Epithelial cell of proximal tubule (primary cell): ENCODE data around the gene DNAJC15. TPM values are rescaled to one million over a fixed set of nuclear protein-coding genes. Genes with fewer than 3 reads are reported as not detected.
A peak's percentile ranks its signal among the peaks of the same experiment; 100 is the strongest.
"Not testable (repeated sequence)": the region's sequence is repeated elsewhere in the genome, so short reads cannot be mapped to it uniquely, and the experiment has no call there.

Experiments used
- DNase-seq: peaks from one replicate; pipeline ENCODE4 v3.0.0-alpha.2; 2011; ENCODE audit warnings: low read depth
- H3K4me3 ChIP-seq: 2 replicates; pipeline ENCODE4 v1.5.1; 2011; ENCODE audit warnings: low read depth, mild to moderate bottlenecking, low read length
- total RNA-seq: library from RNA; depleted of rRNA; stranded (reverse); fragments of >200 nt; gene quantifications from 2 replicates; pipeline ENCODE4 v1.2.3, GENCODE V29; 2015
- TF ChIP-seq, protein P1 (sequence below): conservative IDR thresholded peaks from 2 replicates; pipeline ENCODE4 v1.5.1; 2012; ENCODE audit warnings: low read depth, mild to moderate bottlenecking, low read length

Gene DNAJC15
- total RNA-seq, 1 donor from 2014 or later, result 37.5 TPM

DNA sequence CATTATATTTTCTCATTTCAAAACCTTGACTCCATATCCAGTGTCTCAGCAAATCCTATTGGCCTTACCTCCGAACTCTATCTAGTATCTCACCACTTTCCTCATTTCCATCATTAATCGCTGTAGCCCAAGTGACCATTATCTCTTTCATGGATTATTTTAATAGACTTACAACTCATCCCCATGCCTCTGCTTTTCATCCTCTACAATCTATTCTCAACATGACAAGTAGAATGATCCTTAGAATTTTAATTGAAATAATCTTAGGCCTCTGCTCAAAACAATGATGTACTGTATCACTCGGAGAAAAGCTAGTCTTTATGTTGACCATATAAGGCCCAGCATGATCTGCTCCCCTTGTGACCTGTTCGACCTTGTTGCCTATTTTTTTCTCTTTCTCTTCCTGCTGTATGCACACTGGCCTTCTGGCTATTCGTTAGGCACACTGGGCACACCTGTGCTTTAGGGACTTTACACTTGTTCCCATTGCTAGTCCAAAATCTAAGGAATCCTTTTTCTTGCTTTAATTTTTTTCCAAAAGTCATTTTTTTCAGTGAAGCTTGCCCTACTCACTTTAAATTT, 21.4 kb downstream of the DNAJC15 start:
- DNase-seq, result no peak
- TF ChIP-seq, protein P1, sequence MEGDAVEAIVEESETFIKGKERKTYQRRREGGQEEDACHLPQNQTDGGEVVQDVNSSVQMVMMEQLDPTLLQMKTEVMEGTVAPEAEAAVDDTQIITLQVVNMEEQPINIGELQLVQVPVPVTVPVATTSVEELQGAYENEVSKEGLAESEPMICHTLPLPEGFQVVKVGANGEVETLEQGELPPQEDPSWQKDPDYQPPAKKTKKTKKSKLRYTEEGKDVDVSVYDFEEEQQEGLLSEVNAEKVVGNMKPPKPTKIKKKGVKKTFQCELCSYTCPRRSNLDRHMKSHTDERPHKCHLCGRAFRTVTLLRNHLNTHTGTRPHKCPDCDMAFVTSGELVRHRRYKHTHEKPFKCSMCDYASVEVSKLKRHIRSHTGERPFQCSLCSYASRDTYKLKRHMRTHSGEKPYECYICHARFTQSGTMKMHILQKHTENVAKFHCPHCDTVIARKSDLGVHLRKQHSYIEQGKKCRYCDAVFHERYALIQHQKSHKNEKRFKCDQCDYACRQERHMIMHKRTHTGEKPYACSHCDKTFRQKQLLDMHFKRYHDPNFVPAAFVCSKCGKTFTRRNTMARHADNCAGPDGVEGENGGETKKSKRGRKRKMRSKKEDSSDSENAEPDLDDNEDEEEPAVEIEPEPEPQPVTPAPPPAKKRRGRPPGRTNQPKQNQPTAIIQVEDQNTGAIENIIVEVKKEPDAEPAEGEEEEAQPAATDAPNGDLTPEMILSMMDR, result no peak
- H3K4me3 ChIP-seq, result peak overlapping the region; percentile 19

DNA sequence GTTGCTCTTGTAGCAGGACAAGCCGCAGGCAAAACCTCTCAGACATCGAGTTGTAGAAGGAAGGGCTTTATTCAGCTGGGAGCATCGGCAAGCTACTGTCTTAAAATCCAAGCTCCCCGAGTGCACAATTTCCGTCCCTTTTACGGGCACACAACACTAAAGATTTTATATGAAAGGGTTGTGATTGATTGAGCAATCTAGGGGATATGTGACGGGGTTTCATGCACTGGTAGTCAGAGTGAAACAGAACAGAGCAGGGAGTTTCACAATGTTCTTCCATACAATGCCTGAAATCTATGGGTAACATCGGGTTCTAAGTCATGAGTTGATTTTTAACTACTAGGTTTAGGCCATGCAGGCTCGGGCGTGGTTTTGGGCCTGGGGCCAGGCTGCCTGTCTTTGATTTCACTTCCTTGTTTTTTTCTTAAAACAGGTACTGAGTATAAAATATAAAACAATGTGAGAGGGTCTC, 22.0 kb downstream of the DNAJC15 start:
- not testable (repeated sequence) for DNase-seq
- H3K4me3 ChIP-seq, result peak overlapping the region; percentile 19

DNA sequence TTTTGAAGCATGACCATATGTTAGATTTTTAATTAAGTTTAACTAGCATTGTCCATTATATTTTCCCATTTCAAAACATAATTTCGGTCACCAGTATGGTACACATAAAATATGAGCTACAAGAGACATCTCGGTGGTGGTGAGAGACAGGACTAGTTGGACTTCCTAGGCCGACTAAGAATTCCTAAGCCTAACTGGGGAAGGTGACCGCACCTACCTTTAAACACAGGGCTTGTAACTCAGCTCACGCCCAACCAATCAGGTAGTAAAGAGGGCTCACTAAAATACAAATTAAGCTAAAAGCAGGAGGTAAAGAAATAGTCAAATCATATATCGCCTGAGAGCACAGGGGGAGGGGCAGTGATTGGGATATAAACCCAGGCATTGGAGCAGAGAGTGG, 22.9 kb downstream of the DNAJC15 start:
- H3K4me3 ChIP-seq, result no peak overlapping the region
- no peak for DNase-seq
- TF ChIP-seq, protein P1, result no peak

DNA sequence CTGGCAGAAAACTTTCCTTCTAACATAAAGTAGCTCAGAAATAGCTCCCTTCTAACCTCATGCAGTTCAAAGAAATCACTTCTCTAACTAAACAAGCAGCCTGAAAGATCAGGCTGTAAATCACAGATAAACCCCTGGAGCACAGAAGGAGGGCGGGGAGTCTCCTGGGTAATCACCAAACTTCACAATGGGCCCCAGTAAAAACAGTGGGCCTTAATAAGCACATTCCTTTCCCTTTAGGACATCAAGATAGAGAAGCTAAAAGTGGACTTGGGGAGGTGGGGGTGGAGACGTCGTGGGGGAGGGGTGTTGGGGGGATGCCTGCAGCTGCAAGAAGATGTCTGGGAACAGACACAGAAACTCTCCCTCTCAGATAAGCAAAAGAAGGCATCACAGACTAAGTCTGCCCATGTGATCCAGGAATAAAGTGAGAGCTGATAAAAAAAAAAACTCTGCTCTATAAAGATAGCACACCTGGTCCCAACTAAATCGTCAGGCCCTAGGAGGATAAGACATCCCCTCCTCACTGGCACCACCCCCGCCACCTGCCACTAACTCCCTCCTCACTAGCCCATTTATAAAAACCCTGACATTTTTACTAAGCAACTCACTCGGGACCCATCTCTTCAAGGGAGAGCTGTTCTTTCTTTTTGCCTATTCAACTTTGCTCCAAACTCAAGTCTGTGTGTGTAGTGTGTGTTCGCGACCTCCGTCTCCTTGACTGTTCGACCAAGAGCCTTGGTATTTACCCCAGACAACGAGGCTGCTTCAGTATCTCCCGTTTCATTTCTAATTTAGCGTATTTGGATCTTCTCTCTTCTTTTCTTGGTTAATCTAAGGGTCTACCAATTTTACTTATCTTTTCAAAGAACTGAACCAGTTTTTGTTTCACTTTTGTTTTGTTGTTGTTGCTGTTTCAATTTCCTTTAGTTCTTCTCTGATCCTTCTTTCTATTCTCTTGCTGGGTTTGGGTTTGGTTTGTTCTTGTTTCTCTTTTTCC, 31.7 kb downstream of the DNAJC15 start:
- DNase-seq, result no peak
- TF ChIP-seq, protein P1, result no peak
- H3K4me3 ChIP-seq, result peak overlapping the region; percentile 45

DNA sequence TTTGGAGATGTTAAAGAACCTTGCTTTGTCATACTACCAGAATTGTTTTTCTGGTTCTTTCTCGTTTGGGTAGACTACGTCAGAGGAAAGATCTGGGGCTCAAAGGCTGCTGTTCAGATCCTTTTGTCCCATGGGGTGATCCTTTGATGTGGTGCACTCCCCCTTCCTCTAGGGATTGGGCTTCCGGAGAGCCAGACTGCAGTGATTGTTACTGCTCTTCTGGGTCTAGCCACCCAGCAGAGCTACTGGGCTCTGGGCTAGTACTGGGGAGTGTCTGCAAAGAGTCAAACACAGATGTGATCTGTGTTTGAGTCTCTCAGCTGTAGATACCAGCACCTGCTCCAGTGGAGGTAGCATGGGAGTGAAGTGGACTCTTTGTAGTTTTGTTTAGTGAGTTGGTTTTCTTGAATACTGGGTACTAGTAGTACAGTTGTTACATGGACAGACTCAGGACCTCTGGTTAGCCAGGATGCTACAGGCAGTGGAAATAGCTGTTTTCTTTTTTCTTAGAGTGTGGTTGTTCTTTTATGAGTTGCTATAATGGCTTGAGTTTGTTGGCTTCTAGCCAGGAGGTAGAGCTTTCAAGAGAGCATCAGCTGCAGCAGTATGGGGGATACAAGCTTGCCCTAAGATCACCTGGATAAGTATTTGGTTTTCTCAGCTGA, 34.4 kb downstream of the DNAJC15 start:
- no peak overlapping the region for H3K4me3 ChIP-seq
- TF ChIP-seq, protein P1, result no peak
- DNase-seq, result no peak

DNA sequence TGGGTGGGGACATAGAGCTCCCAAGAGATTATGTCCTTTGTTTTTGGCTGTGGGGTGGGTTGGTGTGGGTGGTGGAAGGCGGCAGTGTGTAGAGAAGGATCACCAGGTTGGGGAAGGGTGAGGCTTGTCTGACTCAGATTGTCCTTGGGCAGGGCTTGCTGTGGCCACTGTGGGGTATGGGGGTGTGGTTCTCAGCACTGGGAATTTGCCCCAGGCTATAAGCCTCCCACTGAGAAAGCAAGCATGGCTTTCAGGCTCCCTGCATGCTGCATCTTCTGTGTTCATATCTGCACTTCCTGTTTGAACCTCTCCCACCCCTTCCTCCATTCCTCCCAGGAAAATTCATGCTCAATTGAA, 34.9 kb downstream of the DNAJC15 start:
- DNase-seq, result no peak
- no peak overlapping the region for H3K4me3 ChIP-seq
- TF ChIP-seq, protein P1, result no peak

DNA sequence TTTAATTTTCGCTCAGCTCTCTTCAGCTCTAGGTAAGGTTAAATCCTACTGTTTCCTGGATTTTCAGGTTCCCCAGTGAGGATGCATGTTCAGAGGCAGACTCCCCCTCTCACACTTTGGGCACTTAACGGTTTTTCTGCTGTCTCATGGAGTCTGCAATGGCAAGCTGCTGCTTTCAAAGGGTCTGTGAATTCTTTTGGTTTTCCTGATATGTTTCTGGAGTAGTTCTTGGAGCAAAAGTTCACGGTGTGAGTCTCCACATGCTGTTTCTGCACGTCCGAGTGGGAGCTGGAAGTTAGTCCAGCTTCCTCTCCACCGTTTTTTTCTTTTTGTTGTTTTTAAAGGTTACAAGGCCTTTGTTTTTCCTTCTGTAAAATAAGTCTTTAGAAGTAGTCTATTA, 35.4 kb downstream of the DNAJC15 start:
- no peak overlapping the region for H3K4me3 ChIP-seq
- DNase-seq, result no peak
- TF ChIP-seq, protein P1, result no peak

DNA sequence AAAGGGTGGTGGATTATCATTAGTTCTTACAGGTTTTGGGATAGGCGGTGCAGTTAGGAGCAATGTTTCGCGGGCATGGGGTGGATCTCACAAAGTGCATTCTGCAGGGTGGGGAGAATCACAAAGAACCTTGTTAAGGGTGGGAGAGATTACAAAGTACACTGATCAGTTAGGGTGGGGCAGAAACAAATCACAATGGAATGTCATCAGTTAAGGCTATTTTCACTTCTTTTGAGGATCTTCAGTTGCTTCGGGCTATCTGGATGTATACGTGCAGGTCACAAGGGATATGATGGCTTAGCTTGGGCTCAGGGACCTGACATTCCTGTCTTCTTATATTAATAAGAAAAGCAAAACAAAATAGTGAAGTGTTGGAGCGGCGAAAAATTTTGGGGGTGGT, 36.4 kb downstream of the DNAJC15 start:
- not testable (repeated sequence) for H3K4me3 ChIP-seq, DNase-seq

DNA sequence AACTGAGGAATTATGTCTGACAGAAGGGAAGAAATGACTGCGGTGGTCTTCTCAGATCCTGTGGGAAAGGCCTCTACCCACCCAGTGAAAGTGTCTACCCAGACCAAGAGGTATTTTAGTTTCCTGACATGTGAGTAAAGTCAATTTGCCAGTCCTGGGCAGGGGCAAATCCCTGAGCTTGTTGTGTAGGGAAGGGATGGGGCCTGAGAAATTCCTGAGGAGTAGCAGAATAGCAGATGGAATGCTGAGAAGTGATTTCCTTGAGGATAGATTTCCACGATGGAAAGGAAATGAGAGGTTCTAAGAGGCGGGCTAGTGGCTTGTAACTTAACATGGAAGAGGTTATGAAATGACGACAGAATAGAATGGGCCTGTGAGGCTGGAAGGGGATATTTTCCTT, 37.4 kb downstream of the DNAJC15 start:
- H3K4me3 ChIP-seq, DNase-seq: not testable (repeated sequence)
